KOPT-K1 (cell line): Measurements from ENCODE around the gene EIF5AL1.
"Not testable (repeated sequence)": the region's sequence is repeated elsewhere in the genome, so short reads cannot be mapped to it uniquely, and the experiment has no call there.

Source experiments
- H3K27ac ChIP-seq: fragments of 200-600 bp; sonication (generic); 2 replicates; pipeline ENCODE4 v1.5.1; 2016; ENCODE audit warnings: antibody characterized with exemption, mild to moderate bottlenecking, low read depth, low read length; ENCODE audit not compliant: poor library complexity, severe bottlenecking
- H3K36me3 ChIP-seq: fragments of 200-600 bp; sonication (generic); 2 replicates; pipeline ENCODE4 v1.5.1; 2017; ENCODE audit warnings: antibody characterized with exemption, mild to moderate bottlenecking, low read length, moderate library complexity; ENCODE audit not compliant: insufficient read depth
- H3K9me3 ChIP-seq: fragments of 200-600 bp; sonication (generic); 2 replicates; pipeline ENCODE4 v1.5.1; 2017; ENCODE audit warnings: antibody characterized with exemption, low read length, mild to moderate bottlenecking; ENCODE audit not compliant: insufficient read depth, poor library complexity, severe bottlenecking

Gene EIF5AL1

DNA sequence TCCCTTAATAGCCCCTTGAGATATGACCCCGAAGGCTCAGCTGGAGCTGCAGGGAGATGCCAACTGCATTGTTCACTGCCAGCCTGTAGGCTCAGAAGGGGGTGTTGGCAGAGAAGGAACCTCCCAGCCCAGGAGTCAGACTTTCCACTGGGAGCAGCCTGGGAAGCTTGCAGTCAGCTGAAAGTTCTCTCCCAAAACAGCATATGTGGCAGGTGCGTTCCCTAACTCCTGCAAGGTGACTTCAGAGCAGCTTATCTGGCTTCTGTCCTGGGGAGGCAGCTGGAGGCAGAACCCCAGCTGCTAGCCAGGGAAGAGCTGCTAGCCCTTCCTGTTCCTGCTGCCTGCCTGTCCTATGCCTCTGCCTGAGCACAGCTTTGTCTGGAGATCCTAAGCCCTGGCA is 39.8 kb downstream of the EIF5AL1 start:
- H3K27ac ChIP-seq = no peak overlapping the region
- H3K9me3 ChIP-seq = no peaks in the 10 kb centered on the region
- no peaks in the 10 kb centered on the region for H3K36me3 ChIP-seq

DNA sequence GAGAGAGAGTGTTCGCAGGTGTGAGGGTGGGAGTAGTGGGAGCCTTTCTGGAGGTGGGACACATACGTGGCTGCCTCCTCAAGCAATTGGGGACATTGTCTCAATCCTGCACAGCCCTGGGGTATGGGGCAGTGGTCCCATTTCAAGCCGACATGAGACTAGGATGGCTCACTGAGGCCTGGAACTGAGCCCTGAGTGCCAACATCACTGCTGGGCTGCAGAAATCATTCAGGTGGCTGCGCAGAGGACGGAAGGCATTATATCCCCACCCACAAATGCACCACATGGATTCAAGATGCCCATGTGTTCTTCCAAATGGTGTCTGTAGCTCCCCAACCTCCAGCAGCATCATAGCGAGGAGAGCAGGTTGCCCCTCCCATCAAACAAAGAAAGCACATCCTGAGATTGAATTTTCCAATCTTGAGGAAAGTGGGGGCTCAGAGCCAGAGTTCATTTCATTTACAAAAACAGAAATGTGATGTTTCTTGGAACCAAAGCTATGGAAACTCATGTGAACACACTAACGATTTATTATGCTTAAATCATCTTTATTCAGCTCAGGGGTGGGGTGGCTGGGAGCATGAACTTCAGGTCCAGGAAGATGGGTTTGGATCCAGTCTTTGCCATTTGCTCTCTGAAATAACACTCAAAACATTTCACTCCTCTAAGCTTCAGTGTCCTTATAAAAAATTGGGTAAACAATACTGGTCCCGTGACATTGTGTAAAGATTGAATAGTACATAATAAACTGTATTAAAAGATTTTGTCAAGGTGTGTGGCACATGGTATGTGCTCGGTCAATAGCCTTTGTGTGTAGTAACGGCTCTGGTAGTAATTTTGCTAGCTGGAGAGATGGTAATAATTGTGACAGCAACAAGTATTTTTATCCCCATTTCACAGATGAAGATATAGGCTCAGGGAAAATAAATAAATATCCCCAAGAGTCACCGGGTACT is 43.3 kb downstream of the EIF5AL1 start:
- Histone ChIP-seq H3K36me3 (no peaks in the 10 kb centered on the region), H3K9me3 (no peaks in the 10 kb centered on the region), H3K27ac (no peak overlapping the region)

DNA sequence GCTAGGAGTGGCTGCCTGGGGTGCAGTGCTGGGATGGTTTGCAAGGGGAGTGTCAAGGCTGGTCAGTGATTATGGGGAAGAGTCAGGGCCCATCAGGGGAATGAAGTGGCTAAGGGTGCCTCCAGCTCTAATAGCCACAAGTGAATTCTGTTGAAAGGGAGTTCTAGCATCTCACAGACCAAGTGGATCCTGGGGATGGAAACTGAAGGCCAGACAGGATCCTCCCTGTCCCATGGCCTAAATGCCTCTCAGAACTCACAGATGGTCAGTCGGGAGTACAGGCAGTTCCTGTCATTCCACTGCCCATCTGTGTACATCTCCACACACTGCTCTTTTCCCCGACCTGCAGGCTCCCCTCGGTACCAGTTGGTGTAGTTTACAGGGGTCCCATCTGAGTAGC is 44.6 kb downstream of the EIF5AL1 start:
- H3K36me3 ChIP-seq, H3K9me3 ChIP-seq, H3K27ac ChIP-seq: not testable (repeated sequence)

GRCh38 chr10:79559726-79560125 is 47.4 kb downstream of the EIF5AL1 start:
- Histone ChIP-seq H3K9me3 (no peaks in the 10 kb centered on the region), H3K36me3 (no peaks in the 10 kb centered on the region), H3K27ac (no peak overlapping the region)

GRCh38 chr10:79560160-79560709 is 47.9 kb downstream of the EIF5AL1 start, which contains the start of gene SFTPA2:
Gene SFTPA2, minus strand, starts transcription at chr10:79560407. Its CDS starts 924 bp downstream, at chr10:79559483.
- Histone ChIP-seq H3K9me3 (no peaks in the 10 kb centered on the region), H3K36me3 (no peaks in the 10 kb centered on the region), H3K27ac (no peak within 1 kb of the TSS)

DNA sequence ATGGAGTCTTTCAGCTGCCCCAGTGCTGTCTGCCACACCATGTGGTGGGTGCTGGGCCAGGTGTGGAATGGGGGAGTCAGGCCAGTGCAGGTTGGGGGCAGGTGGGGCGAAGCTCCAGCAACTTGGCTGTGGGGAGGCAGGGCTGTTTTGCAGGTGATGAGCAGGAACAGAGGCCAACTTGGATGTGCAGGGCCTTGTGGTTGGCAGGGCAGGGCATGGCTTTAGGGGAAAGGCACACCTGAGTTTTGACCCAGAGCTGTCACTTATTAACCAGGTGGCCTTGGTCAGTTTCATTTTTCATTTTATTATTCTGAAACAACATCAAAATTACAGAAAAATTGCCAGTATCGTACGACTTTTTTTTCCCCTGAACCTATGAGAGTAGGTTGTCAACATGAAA is 48.9 kb downstream of the EIF5AL1 start:
- Histone ChIP-seq H3K27ac (no peak overlapping the region), H3K36me3 (no peaks in the 10 kb centered on the region), H3K9me3 (no peaks in the 10 kb centered on the region)

DNA sequence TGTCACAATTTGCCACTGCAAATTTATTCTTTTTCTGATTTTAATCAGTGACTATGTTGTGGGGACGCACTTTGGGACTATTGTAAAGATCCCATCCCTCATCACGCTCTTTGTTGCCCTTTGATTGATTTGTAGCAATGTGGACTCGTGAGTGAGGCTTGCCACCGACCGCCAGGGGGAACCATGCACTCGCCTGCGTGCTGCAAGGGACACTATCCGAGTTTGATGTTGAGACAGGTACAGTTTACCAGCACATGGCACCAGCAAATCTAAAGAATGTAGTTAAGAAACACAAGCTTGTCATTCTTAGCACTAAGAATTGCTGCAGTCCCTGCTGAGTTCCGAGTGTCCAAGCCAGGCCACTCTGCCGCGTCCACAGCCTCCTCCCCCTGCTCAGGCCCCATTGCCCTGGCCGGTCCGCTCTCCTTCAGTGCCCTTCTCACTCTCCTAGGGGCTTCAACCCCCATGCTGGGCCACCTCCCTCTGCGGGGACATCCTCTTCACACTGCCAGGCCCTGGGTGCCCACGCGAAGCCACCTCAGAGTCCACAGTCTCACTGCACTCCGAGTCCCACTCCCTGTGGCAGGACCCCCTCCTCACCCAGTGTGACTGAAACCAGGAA is 49.9 kb downstream of the EIF5AL1 start:
- Histone ChIP-seq H3K9me3 (no peaks in the 10 kb centered on the region), H3K27ac (no peak overlapping the region), H3K36me3 (no peaks in the 10 kb centered on the region)

DNA sequence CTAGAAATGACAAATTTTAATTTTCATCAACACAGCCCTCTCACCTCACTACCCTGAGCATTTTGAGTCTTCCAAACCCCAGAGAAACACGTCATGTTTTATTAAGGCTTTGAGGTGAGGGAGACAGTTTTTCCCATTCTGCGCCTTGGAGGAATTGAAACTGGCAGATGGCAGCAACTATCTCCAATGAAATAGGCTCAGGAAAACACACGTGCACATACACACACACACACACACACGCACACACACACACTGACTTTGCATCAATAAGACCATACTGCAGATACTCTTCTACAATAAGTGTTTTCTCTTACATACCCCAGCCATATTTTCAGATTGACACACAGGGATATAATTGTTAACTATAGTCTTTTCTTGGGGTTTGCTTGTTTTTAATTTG is 51.1 kb downstream of the EIF5AL1 start:
- no peak overlapping the region for H3K27ac ChIP-seq
- H3K9me3 ChIP-seq = no peaks in the 10 kb centered on the region

More for the DNA sequence above, 51.1 kb downstream of the EIF5AL1 start:
- H3K36me3 ChIP-seq = no peaks in the 10 kb centered on the region
